Measurements from ENCODE around the gene JUP.

GRCh38 chr17:41786227-41787020 lies at the start of gene JUP:
- TF ChIP-seq SUZ12 (IDR thresholded peaks at IDR 0.05; ENCODE audit: extremely low read depth, insufficient read depth, insufficient read length) (no peak), YY1 (IDR thresholded peaks at IDR 0.05; ENCODE audit: insufficient read depth, insufficient read length) (no peak)

Data from NT2/D1 (cell line).